Kidney epithelial cell (primary cell): ENCODE measurements around the gene DDX54. TPM values are rescaled to one million over a fixed set of nuclear protein-coding genes. Genes with fewer than 3 reads are reported as not detected.
A peak's percentile ranks its signal among the peaks of the same experiment; 100 is the strongest.

Experiments
- DNase-seq: peaks from one replicate; pipeline ENCODE4 v3.0.0-alpha.2; 2010; ENCODE audit warnings: low read depth
- H3K27me3 ChIP-seq: 2 replicates; pipeline ENCODE4 v1.6.0; 2011; ENCODE audit warnings: low read length; ENCODE audit not compliant: control insufficient read depth, insufficient read depth
- H3K36me3 ChIP-seq: 2 replicates; pipeline ENCODE4 v1.5.1; 2011; ENCODE audit warnings: low read length; ENCODE audit not compliant: control insufficient read depth, insufficient read depth
- H3K4me3 ChIP-seq: 2 replicates; pipeline ENCODE4 v1.5.1; 2011; ENCODE audit warnings: low read depth, mild to moderate bottlenecking, control low read depth, low read length
- total RNA-seq: library from RNA; depleted of rRNA; stranded (reverse); fragments of >200 nt; gene quantifications from 2 replicates; pipeline ENCODE4 v1.2.3, GENCODE V29; 2015
- TF ChIP-seq, protein P1 (sequence below): IDR thresholded peaks from 2 replicates; pipeline ENCODE4 v1.5.1; 2011; ENCODE audit warnings: mild to moderate bottlenecking, moderate library complexity, low read length, control low read depth, inconsistent platforms; ENCODE audit not compliant: insufficient read depth, poor library complexity, severe bottlenecking

Gene DDX54
- total RNA-seq, 1 donor from 2014 or later: 77.6 TPM

DNA sequence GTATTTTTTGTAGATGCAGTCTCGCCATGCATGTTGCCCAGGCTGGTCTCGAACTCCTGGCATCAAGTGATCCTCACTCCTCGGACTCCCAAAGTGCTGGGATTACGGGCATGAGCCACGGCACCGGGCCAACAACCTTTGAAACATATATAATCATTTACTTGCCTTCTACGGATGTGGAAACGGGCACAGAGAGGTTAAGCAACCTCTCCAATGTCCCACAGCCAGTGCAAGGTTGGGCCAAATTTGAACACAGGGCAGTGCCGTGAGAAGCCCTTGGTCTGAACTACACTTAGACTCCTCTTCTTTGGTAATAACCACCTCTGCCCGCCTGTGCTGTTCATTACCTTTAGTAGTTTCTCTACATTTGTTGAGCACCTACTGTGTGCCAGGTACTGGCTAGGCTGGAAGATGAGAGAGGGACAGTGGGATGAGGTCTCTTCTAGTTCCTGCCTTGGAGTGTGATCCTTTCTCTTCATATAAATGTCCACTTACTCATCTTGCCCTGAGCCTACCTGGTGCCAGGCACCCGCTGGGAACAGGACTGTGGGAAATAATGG lies 2.2 kb downstream of the DDX54 start:
- no peak overlapping the region for H3K4me3 ChIP-seq
- H3K27me3 ChIP-seq: no peaks in the 10 kb centered on the region
- peaks cover 4% of the 10 kb centered on the region for H3K36me3 ChIP-seq
- TF ChIP-seq, protein P1, sequence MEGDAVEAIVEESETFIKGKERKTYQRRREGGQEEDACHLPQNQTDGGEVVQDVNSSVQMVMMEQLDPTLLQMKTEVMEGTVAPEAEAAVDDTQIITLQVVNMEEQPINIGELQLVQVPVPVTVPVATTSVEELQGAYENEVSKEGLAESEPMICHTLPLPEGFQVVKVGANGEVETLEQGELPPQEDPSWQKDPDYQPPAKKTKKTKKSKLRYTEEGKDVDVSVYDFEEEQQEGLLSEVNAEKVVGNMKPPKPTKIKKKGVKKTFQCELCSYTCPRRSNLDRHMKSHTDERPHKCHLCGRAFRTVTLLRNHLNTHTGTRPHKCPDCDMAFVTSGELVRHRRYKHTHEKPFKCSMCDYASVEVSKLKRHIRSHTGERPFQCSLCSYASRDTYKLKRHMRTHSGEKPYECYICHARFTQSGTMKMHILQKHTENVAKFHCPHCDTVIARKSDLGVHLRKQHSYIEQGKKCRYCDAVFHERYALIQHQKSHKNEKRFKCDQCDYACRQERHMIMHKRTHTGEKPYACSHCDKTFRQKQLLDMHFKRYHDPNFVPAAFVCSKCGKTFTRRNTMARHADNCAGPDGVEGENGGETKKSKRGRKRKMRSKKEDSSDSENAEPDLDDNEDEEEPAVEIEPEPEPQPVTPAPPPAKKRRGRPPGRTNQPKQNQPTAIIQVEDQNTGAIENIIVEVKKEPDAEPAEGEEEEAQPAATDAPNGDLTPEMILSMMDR: no peak
- DNase-seq: no peak

DNA sequence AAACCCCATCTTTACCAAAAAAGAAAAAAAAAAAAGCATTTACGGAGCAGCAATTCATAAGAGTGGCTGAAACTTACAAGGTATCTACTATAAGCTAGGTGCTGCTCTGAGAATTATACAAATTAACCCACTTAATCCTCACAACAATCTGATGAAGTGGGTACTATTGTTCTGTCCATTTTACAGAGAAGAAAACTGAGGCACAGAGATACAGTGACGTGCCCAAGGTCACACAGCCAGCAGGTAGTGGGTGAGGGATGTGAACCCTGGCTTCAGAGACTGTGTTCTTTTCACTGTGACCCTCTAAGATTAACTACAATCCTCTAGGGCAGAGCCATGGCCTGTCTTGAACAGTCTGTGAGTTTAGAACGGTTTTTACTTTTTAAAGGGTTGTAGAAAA lies 3.3 kb downstream of the DDX54 start:
- Histone ChIP-seq H3K4me3 (no peak overlapping the region), H3K36me3 (peaks cover 10% of the 10 kb centered on the region), H3K27me3 (no peaks in the 10 kb centered on the region)
- TF ChIP-seq, protein P1: no peak
- no peak for DNase-seq

DNA sequence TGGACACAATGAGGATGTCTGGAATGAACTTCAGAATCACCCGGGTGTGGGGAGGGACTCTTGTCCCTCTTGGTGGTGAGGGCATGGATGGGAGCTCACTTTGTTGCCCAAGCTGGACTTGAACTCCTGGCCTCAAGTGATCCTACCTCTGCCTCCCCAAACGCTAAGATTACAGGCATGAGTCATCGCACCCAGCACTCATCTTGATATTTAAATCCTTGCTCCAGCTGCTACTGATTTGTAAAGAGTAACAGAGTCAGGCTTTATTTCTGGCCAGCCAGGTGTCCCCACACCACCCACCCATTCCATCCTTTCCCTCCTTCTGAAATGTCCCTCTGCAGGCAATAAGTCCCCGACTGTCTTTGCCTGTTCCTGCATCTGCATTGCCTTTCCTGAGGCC lies 4.9 kb downstream of the DDX54 start:
- no peak for DNase-seq
- Histone ChIP-seq H3K4me3 (no peak overlapping the region), H3K36me3 (peaks cover 15% of the 10 kb centered on the region), H3K27me3 (no peaks in the 10 kb centered on the region)
- TF ChIP-seq, protein P1: no peak

DNA sequence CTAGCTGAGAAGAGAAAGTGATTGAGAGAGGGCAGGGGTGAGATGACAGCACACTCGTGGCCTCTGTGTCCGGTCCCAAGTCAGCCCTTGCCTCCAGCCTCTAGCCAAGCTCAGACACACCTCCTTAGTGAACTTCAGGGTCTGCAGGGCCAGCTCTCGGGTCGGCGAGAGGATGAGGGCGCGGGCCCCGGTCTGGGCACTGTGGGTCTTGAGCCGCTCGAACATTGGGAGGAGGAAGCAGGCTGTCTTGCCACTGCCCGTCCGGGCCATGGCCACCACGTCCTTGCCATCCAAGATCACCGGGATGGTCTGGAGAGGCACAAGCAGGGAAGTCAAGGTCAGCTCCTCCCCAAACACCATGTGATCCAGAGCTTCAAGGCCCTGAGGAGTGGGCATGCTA lies 6.3 kb downstream of the DDX54 start:
- DNase-seq: no peak
- no peak overlapping the region for H3K4me3 ChIP-seq
- no peaks in the 10 kb centered on the region for H3K27me3 ChIP-seq
- peaks cover 15% of the 10 kb centered on the region for H3K36me3 ChIP-seq
- TF ChIP-seq, protein P1: no peak

DNA sequence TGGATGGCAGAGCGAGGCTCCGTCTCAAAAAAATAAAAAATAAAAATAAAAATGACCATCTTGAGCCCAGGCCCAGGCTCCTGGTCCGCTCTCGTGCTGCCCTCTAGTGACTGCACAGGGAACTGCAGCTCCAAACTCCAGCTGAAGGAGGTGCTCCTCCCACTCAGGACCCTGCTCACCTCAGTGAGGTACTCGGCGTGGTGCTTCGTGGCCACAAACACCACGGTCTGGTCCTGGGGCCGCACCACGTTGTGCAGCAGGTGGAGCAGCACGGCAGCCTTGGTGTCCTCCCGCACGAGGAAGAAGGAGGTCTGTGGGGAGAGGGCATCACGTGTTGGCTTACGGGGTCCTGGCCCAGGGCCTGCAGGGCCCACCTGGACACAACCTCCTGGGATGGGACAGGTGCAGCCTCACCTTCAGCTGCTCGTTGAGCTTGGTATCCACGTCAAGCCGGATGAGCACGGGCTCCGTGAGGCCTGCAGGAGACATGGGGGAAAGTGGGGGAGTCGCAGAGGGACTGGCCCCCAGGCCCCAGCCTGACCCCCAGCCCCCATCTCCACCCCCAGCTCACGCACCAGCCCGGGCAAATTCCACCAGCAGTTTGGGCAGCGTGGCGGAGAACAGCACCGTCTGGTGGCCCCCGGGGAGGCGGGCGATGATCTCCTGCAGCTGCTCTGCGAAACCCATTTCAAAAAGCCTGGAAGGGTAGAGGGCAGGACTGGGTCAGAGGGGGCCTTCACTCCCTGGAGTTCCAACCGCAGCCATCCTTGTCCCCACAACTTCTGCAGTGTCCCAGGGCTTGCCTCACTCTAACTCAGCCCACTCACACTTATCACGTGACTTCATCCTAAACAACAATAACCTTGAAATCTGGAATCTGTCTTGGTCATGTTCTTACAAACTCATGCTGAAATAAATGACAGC lies 10.6 kb downstream of the DDX54 start:
- DNase-seq: no peak
- Histone ChIP-seq H3K4me3 (no peak overlapping the region), H3K27me3 (no peaks in the 10 kb centered on the region), H3K36me3 (peaks cover 21% of the 10 kb centered on the region)
- TF ChIP-seq, protein P1: peak; percentile 97
